ENCODE measurements around the gene GTPBP2. TPM values are rescaled to one million over a fixed set of nuclear protein-coding genes. Genes with fewer than 3 reads are reported as not detected.

GTPBP2 gene
- total and polyA plus RNA-seq, 2 of the 13 experiments (the other 11 are each of a cell fraction or from before 2014, with no cell fraction given): 26.9 to 88.2 TPM

GRCh38 chr6:43667245-43668150 lies 38.4 kb upstream of the GTPBP2 start (continued):
- TF ChIP-seq GFI1 (CRISPR knock-in tag; IDR thresholded peaks at IDR 0.05; ENCODE audit: borderline replicate concordance) (peak; percentile 47; the same call in 1 of the 2 replicates), ZSCAN30 (CRISPR knock-in tag; IDR thresholded peaks at IDR 0.05) (0 out of 2 replicates have a peak, but pooled peaks have one; percentile 52), SALL1 (CRISPR knock-in tag; IDR thresholded peaks at IDR 0.05) (peak; percentile 92), ZFP82 (CRISPR knock-in tag; IDR thresholded peaks at IDR 0.05; ENCODE audit: borderline replicate concordance) (no peak), ZNF564 (CRISPR knock-in tag; IDR thresholded peaks at IDR 0.05) (0 out of 2 replicates have a peak, but pooled peaks have one; percentile 24), FOXP4 (CRISPR knock-in tag; IDR thresholded peaks at IDR 0.05) (peak; percentile 41; the same call in 1 of the 2 replicates), KAT7 (CRISPR knock-in tag; IDR thresholded peaks at IDR 0.05; ENCODE audit: borderline replicate concordance) (0 out of 2 replicates have a peak, but pooled peaks have one; percentile 18), ZNF563 (CRISPR knock-in tag; IDR thresholded peaks at IDR 0.05) (0 out of 2 replicates have a peak, but pooled peaks have one; percentile 15), ZFX (CRISPR knock-in tag; IDR thresholded peaks at IDR 0.05; ENCODE audit: low read depth) (peak; percentile 51; the same call in 1 of the 2 replicates), GATAD2A (CRISPR knock-in tag; IDR thresholded peaks at IDR 0.05) (peak; percentile 81; the same call in 1 of the 2 replicates), RARA (CRISPR knock-in tag; IDR thresholded peaks at IDR 0.05) (peak; percentile 41; the same call in 1 of the 2 replicates), NFE2L1 (CRISPR knock-in tag; IDR thresholded peaks at IDR 0.05; ENCODE audit: borderline replicate concordance) (0 out of 2 replicates have a peak, but pooled peaks have one; percentile 67), ZNF318 (CRISPR knock-in tag; IDR thresholded peaks at IDR 0.05) (no peak), ZNF713 (CRISPR knock-in tag; IDR thresholded peaks at IDR 0.05) (0 out of 2 replicates have a peak, but pooled peaks have one; percentile 72), NR2F6 (IDR thresholded peaks at IDR 0.05) (no peak), NR2F6 (CRISPR knock-in tag; IDR thresholded peaks at IDR 0.05) (peak; percentile 40; the same call in 1 of the 2 replicates), ASH2L (IDR thresholded peaks at IDR 0.05; ENCODE audit: insufficient read length, low read depth, low read length) (peak; percentile 16), JARID2 (CRISPR knock-in tag; IDR thresholded peaks at IDR 0.05; ENCODE audit: insufficient replicate concordance) (no peak), MTA1 (CRISPR knock-in tag; IDR thresholded peaks at IDR 0.05; ENCODE audit: borderline replicate concordance) (peak; percentile 76; the same call in 1 of the 2 replicates)
